DOHH2 (cell line): Measurements from ENCODE around the gene MACROD2.

Source experiments
- H3F3A ChIP-seq: fragments of 200-600 bp; sonication (generic), shearing (Covaris generic); 2 replicates; pipeline ENCODE4 v1.6.0; 2016; ENCODE audit warnings: antibody characterized with exemption, mild to moderate bottlenecking; ENCODE audit not compliant: control insufficient read depth, insufficient read depth
- H3K27ac ChIP-seq: fragments of 200-600 bp; sonication (generic); 2 replicates; pipeline ENCODE4 v1.5.1; 2014; ENCODE audit warnings: low read depth, mild to moderate bottlenecking, low read length, moderate library complexity
- H3K27me3 ChIP-seq: fragments of 200-600 bp; sonication (generic); 2 replicates; pipeline ENCODE4 v1.6.1; 2014; ENCODE audit warnings: mild to moderate bottlenecking, low read length, mixed read lengths; ENCODE audit not compliant: control insufficient read depth
- H3K36me3 ChIP-seq: fragments of 200-600 bp; sonication (generic); 2 replicates; pipeline ENCODE4 v1.6.1; 2014; ENCODE audit warnings: mild to moderate bottlenecking, low read length, moderate library complexity, mixed read lengths; ENCODE audit not compliant: control insufficient read depth
- H3K4me1 ChIP-seq: fragments of 200-600 bp; sonication (generic); 2 replicates; pipeline ENCODE4 v1.6.1; 2014; ENCODE audit warnings: mild to moderate bottlenecking, low read length, mixed read lengths; ENCODE audit not compliant: control insufficient read depth
- H3K4me2 ChIP-seq: fragments of 200-600 bp; sonication (generic); 2 replicates; pipeline ENCODE4 v1.6.0; 2014; ENCODE audit warnings: mild to moderate bottlenecking, low read length, moderate library complexity
- H3K4me3 ChIP-seq: fragments of 200-600 bp; sonication (generic); 2 replicates; pipeline ENCODE4 v1.5.1; 2014; ENCODE audit warnings: mild to moderate bottlenecking, low read length, mixed read lengths
- H3K79me2 ChIP-seq: fragments of 200-600 bp; sonication (generic); 2 replicates; pipeline ENCODE4 v1.6.1; 2014; ENCODE audit warnings: mild to moderate bottlenecking, low read length, mixed read lengths; ENCODE audit not compliant: control insufficient read depth
- H3K9me2 ChIP-seq: fragments of 200-600 bp; sonication (generic); replicated peaks from 2 replicates; pipeline ENCODE4 v1.6.1; 2014; ENCODE audit warnings: mild to moderate bottlenecking, low read length, mixed read lengths; ENCODE audit not compliant: control insufficient read depth
- H3K9me3 ChIP-seq: fragments of 200-600 bp; sonication (generic); 2 replicates; pipeline ENCODE4 v1.6.1; 2014; ENCODE audit warnings: antibody characterized with exemption, low read length, mixed read lengths; ENCODE audit not compliant: control insufficient read depth, insufficient read depth
- H4K20me1 ChIP-seq: fragments of 200-600 bp; sonication (generic); 2 replicates; pipeline ENCODE4 v1.6.0; 2014; ENCODE audit warnings: low read depth, mild to moderate bottlenecking, antibody characterized with exemption, low read length, moderate library complexity; ENCODE audit not compliant: control insufficient read depth, insufficient read depth
- EZH2phosphoT487 ChIP-seq: fragments of 200-600 bp; sonication (generic); IDR thresholded peaks from 2 replicates; pipeline ENCODE4 v1.6.1; 2017; ENCODE audit warnings: borderline replicate concordance, mild to moderate bottlenecking, antibody characterized with exemption, low read length, moderate library complexity, mixed read lengths
- TF ChIP-seq, protein P1 (sequence below): fragments of 200-600 bp; sonication (generic); IDR thresholded peaks from one replicate; pipeline ENCODE4 v1.5.1; 2014; ENCODE audit warnings: antibody characterized with exemption, mild to moderate bottlenecking, low read depth, low read length; ENCODE audit not compliant: poor library complexity, severe bottlenecking

Gene MACROD2

DNA sequence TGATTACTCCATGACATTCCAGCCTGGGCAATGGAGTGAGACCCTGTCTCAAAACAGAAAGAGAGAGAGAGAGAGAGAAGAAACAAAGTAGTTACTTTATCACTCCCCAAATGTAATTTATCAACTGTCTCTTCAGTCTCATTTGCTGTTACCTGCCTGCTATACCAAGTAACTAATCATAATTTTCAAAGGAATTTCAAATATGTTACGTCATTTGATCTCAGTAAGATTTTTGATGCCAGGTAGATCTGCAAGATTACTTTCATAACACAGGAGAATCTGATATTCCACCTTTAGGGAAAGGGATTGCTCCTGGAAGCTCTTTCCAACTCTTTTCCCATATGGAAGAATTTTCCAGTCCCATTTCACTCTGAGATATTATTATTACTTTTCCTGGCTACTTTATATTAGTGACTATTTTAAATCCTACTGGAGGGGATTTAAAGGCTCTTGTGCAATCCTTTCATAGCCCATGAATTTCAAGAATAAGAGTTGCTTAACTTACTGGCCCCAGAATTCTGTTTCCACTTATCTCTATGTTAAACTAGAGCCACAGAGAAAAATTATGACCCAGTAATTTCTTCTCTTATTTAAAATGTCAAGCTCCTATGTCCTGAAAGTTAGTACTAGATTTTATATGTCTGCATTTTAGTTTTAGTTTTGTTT is 732.3 kb downstream of the MACROD2 start:
- H3K27ac ChIP-seq = no peak overlapping the region
- no peak overlapping the region for H3K4me2 ChIP-seq
- no peaks in the 10 kb centered on the region for H4K20me1 ChIP-seq
- H3K9me2 ChIP-seq = no peaks in the 10 kb centered on the region
- no peaks in the 10 kb centered on the region for H3K9me3 ChIP-seq
- no peaks in the 10 kb centered on the region for H3K27me3 ChIP-seq
- H3K4me3 ChIP-seq = no peak overlapping the region
- no peaks in the 10 kb centered on the region for H3F3A ChIP-seq
- H3K79me2 ChIP-seq = no peaks in the 10 kb centered on the region
- no peaks in the 10 kb centered on the region for H3K36me3 ChIP-seq
- no peaks in the 10 kb centered on the region for H3K4me1 ChIP-seq
- TF ChIP-seq, protein P1, sequence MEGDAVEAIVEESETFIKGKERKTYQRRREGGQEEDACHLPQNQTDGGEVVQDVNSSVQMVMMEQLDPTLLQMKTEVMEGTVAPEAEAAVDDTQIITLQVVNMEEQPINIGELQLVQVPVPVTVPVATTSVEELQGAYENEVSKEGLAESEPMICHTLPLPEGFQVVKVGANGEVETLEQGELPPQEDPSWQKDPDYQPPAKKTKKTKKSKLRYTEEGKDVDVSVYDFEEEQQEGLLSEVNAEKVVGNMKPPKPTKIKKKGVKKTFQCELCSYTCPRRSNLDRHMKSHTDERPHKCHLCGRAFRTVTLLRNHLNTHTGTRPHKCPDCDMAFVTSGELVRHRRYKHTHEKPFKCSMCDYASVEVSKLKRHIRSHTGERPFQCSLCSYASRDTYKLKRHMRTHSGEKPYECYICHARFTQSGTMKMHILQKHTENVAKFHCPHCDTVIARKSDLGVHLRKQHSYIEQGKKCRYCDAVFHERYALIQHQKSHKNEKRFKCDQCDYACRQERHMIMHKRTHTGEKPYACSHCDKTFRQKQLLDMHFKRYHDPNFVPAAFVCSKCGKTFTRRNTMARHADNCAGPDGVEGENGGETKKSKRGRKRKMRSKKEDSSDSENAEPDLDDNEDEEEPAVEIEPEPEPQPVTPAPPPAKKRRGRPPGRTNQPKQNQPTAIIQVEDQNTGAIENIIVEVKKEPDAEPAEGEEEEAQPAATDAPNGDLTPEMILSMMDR = no peak
- TF ChIP-seq EZH2phosphoT487 = no peak

DNA sequence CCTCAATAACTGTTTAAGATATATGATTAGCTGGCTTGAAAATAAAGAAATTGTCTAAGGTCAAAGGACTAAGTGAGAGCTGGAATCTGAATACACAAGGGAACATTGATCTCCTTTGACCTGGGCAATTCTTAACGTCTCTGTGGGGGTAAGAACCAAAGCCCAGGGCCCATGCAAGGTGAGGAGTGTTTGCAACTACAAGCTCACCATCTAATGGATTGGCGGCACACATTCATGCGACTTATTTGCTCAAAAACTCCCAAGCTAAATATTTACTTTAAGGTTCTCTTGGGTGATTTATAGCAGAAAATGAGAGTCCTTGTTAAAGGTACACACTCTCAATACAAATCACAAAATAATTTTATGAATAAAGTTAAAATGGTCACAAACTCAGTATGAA is 734.1 kb downstream of the MACROD2 start:
- no peak overlapping the region for H3K27ac ChIP-seq

DNA sequence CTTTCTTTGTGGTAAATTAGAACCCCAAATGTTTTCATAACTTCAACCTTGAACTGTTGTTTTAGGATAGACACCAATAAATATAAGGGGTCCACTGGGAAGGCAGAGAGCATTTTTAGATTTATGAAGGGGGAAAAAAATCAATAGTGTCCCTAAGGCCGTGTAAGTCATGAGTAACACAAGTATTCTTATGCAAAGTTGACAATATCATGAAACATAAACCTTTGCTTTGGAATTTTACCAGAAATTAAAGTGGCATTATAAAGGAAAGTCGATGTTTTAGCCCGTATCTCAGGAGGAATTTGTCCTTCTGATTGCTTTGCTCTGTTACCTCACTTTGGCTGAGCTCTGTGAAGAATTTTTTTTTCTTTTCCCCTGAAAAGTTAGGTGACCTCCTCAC is 737.0 kb downstream of the MACROD2 start:
- Histone ChIP-seq H3K27ac (no peak overlapping the region), H3K79me2 (no peaks in the 10 kb centered on the region), H3K4me1 (no peaks in the 10 kb centered on the region)

More for the DNA sequence above, 734.1 kb downstream of the MACROD2 start:
- H3K79me2 ChIP-seq = no peaks in the 10 kb centered on the region
- no peak overlapping the region for H3K4me2 ChIP-seq
- H3K9me2 ChIP-seq = no peaks in the 10 kb centered on the region
- H3K27me3 ChIP-seq = no peaks in the 10 kb centered on the region
- no peaks in the 10 kb centered on the region for H3F3A ChIP-seq
- H4K20me1 ChIP-seq = no peaks in the 10 kb centered on the region
- no peaks in the 10 kb centered on the region for H3K4me1 ChIP-seq
- no peaks in the 10 kb centered on the region for H3K9me3 ChIP-seq
- no peak overlapping the region for H3K4me3 ChIP-seq
- no peaks in the 10 kb centered on the region for H3K36me3 ChIP-seq
- TF ChIP-seq, protein P1 = no peak
- TF ChIP-seq EZH2phosphoT487 = no peak

More for the DNA sequence above, 737.0 kb downstream of the MACROD2 start:
- no peak for TF ChIP-seq EZH2phosphoT487
- TF ChIP-seq, protein P1 = no peak
- Histone ChIP-seq H3F3A (no peaks in the 10 kb centered on the region), H3K9me3 (no peaks in the 10 kb centered on the region), H3K9me2 (no peaks in the 10 kb centered on the region), H3K4me2 (no peak overlapping the region), H3K36me3 (no peaks in the 10 kb centered on the region), H3K27me3 (no peaks in the 10 kb centered on the region), H4K20me1 (no peaks in the 10 kb centered on the region), H3K4me3 (no peak overlapping the region)
